ENCODE data around the gene CCDC18. TPM values are rescaled to one million over a fixed set of nuclear protein-coding genes. Genes with fewer than 3 reads are reported as not detected.
"Not testable (repeated sequence)": the region's sequence is repeated elsewhere in the genome, so short reads cannot be mapped to it uniquely, and the experiment has no call there.

CCDC18 gene
- total RNA-seq, 1 experiment from 2014 or later, result 7.1 TPM

DNA sequence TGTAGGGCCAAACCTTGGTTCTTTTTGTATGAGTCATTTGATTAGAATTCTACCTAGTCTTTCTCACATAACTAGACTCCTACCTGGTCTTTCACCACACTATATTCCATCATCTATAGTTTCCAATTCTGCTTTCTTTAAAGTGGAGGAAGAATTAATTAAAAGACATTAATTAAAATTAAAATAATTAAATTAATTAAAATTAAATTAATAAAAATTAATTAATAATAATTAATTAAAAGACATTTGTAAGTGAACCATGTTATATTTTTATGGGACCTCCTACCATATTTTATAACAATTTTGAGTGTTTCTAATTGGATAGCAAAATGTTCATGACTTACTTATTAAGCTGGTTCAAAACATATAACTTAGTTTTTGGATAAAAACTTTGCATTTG lies 77.4 kb downstream of the CCDC18 start:
- H3K27ac Mint-ChIP-seq (ENCODE audit: unreplicated experiment), result no peak overlapping the region
- no peaks in the 10 kb centered on the region for H3K9me3 Mint-ChIP-seq (ENCODE audit: unreplicated experiment)
- ChIA-PET CTCF (no interaction called here), POLR2A (no interaction called here)
- Histone ChIP-seq H3K4me1 (no peaks in the 10 kb centered on the region; the same call in 1 of the 2 replicates), H3K36me3 (ENCODE audit: control insufficient read depth, insufficient read depth, low read length) (no peaks in the 10 kb centered on the region), H3K9me3 (no peaks in the 10 kb centered on the region; the same call in 1 of the 2 replicates), H3K4me3 (ENCODE audit: low read depth, low read length) (no peak overlapping the region), H3K27me3 (replicated peaks; ENCODE audit: control insufficient read depth, insufficient read depth, low read length) (no peaks in the 10 kb centered on the region)
- intact Hi-C loops (cut with micrococcal nuclease; ENCODE audit: unreplicated experiment), result no loop called here
- H3K36me3 Mint-ChIP-seq (ENCODE audit: insufficient read depth, unreplicated experiment), result peaks cover 7% of the 10 kb centered on the region
- DNase-seq, result no peak
- no peak for TF ChIP-seq CTCF (IDR thresholded peaks at IDR 0.05; ENCODE audit: insufficient read depth in 1 of 2, low read depth in 1 of 2, low read length in 1 of 2, severe bottlenecking in 1 of 2, unreplicated experiment in 1 of 2)
- no peaks in the 10 kb centered on the region for H3K4me1 Mint-ChIP-seq (ENCODE audit: low read depth, unreplicated experiment)
- H3K27me3 Mint-ChIP-seq (ENCODE audit: insufficient read depth, unreplicated experiment), result no peaks in the 10 kb centered on the region
- BruUV-seq (replicated peaks), result no TSS peak
- H3K4me3 Mint-ChIP-seq (ENCODE audit: unreplicated experiment), result no peak overlapping the region

- H3K4me3 ChIP-seq (ENCODE audit: low read depth, low read length); BruUV-seq (replicated peaks); intact Hi-C loops (cut with micrococcal nuclease; ENCODE audit: unreplicated experiment); H3K4me1 Mint-ChIP-seq (ENCODE audit: low read depth, unreplicated experiment); CTCF ChIA-PET; H3K27me3 ChIP-seq (replicated peaks; ENCODE audit: control insufficient read depth, insufficient read depth, low read length); H3K36me3 ChIP-seq (ENCODE audit: control insufficient read depth, insufficient read depth, low read length); H3K4me1 ChIP-seq; H3K27me3 Mint-ChIP-seq (ENCODE audit: insufficient read depth, unreplicated experiment); H3K27ac Mint-ChIP-seq (ENCODE audit: unreplicated experiment); H3K9me3 ChIP-seq; H3K4me3 Mint-ChIP-seq (ENCODE audit: unreplicated experiment); POLR2A ChIA-PET; DNase-seq: not testable (repeated sequence)
- peaks cover 13% of the 10 kb centered on the region for H3K36me3 Mint-ChIP-seq (ENCODE audit: insufficient read depth, unreplicated experiment)
- H3K9me3 Mint-ChIP-seq (ENCODE audit: unreplicated experiment), result peaks cover 11% of the 10 kb centered on the region
These were observed 80.2 kb downstream of the CCDC18 start for GRCh38 chr1:93260726-93261125.

GRCh38 chr1:93262645-93263044 lies 82.1 kb downstream of the CCDC18 start:
- ChIA-PET POLR2A (no interaction called here), CTCF (no interaction called here)
- no TSS peak for BruUV-seq (replicated peaks)
- H3K4me1 Mint-ChIP-seq (ENCODE audit: low read depth, unreplicated experiment), result no peaks in the 10 kb centered on the region
- H3K9me3 ChIP-seq, result no peaks in the 10 kb centered on the region; the same call in 1 of the 2 replicates
- peaks cover 13% of the 10 kb centered on the region for H3K36me3 Mint-ChIP-seq (ENCODE audit: insufficient read depth, unreplicated experiment)
- no peak overlapping the region for H3K4me3 Mint-ChIP-seq (ENCODE audit: unreplicated experiment)
- H3K27me3 Mint-ChIP-seq (ENCODE audit: insufficient read depth, unreplicated experiment), result no peaks in the 10 kb centered on the region
- intact Hi-C loops (cut with micrococcal nuclease; ENCODE audit: unreplicated experiment), result no loop called here
- TF ChIP-seq CTCF (IDR thresholded peaks at IDR 0.05; ENCODE audit: insufficient read depth in 1 of 2, low read depth in 1 of 2, low read length in 1 of 2, severe bottlenecking in 1 of 2, unreplicated experiment in 1 of 2), result no peak
- no peaks in the 10 kb centered on the region; the same call in 1 of the 2 replicates for H3K4me1 ChIP-seq
- H3K4me3 ChIP-seq (ENCODE audit: low read depth, low read length), result no peak overlapping the region
- no peaks in the 10 kb centered on the region for H3K27me3 ChIP-seq (replicated peaks; ENCODE audit: control insufficient read depth, insufficient read depth, low read length)
- no peak overlapping the region for H3K27ac Mint-ChIP-seq (ENCODE audit: unreplicated experiment)
- H3K9me3 Mint-ChIP-seq (ENCODE audit: unreplicated experiment), result peaks cover 19% of the 10 kb centered on the region
- DNase-seq, result no peak
- no peaks in the 10 kb centered on the region for H3K36me3 ChIP-seq (ENCODE audit: control insufficient read depth, insufficient read depth, low read length)

DNA sequence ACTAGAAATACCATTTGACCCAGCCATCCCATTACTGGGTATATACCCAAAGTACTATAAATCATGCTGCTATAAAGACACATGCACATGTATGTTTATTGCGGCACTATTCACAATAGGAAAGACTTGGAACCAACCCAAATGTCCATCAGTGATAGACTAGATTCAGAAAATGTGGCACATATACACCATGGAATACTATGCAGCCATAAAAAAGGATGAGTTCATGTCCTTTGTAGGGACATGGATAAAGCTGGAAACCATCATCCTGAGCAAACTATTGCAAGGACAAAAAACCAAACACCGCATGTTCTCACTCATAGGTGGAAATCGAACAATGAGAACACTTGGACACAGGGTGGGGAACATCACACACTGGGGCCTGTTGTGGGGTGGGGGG lies 88.4 kb downstream of the CCDC18 start:
- H3K4me1 ChIP-seq; H3K36me3 Mint-ChIP-seq (ENCODE audit: insufficient read depth, unreplicated experiment); H3K36me3 ChIP-seq (ENCODE audit: control insufficient read depth, insufficient read depth, low read length); H3K4me1 Mint-ChIP-seq (ENCODE audit: low read depth, unreplicated experiment); H3K4me3 ChIP-seq (ENCODE audit: low read depth, low read length); H3K4me3 Mint-ChIP-seq (ENCODE audit: unreplicated experiment); DNase-seq; H3K27me3 Mint-ChIP-seq (ENCODE audit: insufficient read depth, unreplicated experiment); intact Hi-C loops (cut with micrococcal nuclease; ENCODE audit: unreplicated experiment); CTCF ChIA-PET; H3K9me3 Mint-ChIP-seq (ENCODE audit: unreplicated experiment); BruUV-seq (replicated peaks); POLR2A ChIA-PET; H3K27ac Mint-ChIP-seq (ENCODE audit: unreplicated experiment); H3K27me3 ChIP-seq (replicated peaks; ENCODE audit: control insufficient read depth, insufficient read depth, low read length); H3K9me3 ChIP-seq: not testable (repeated sequence)

DNA sequence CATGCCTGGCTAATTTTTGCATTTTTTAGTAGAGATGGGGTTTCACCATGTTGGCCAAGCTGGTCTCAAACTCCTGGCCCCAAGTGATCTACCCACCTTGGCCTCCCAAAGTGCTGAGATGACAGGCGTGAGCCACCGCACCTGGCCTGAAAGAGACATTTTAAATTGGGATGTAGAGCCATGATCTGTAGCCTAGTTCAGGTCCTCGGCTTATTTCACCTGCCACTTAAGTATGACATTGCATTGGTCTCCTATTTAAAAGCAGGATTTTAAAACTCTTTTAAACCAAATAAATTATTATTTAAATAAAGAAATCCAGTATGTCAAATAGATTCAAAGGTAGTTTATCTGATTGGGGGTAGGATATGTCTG lies 94.7 kb downstream of the CCDC18 start:
- POLR2A ChIA-PET, result not testable (repeated sequence)

More for the DNA sequence above, 94.7 kb downstream of the CCDC18 start:
- H3K27me3 ChIP-seq (replicated peaks; ENCODE audit: control insufficient read depth, insufficient read depth, low read length); H3K4me3 Mint-ChIP-seq (ENCODE audit: unreplicated experiment); H3K4me3 ChIP-seq (ENCODE audit: low read depth, low read length); intact Hi-C loops (cut with micrococcal nuclease; ENCODE audit: unreplicated experiment); BruUV-seq (replicated peaks); H3K27me3 Mint-ChIP-seq (ENCODE audit: insufficient read depth, unreplicated experiment); H3K9me3 Mint-ChIP-seq (ENCODE audit: unreplicated experiment); DNase-seq; H3K9me3 ChIP-seq; H3K36me3 Mint-ChIP-seq (ENCODE audit: insufficient read depth, unreplicated experiment); H3K27ac Mint-ChIP-seq (ENCODE audit: unreplicated experiment); H3K4me1 Mint-ChIP-seq (ENCODE audit: low read depth, unreplicated experiment); H3K36me3 ChIP-seq (ENCODE audit: control insufficient read depth, insufficient read depth, low read length): not testable (repeated sequence)
- peaks cover 21% of the 10 kb centered on the region for H3K4me1 ChIP-seq
- CTCF ChIA-PET, result interaction anchor here (1.5 kb wide), 1 partner anchor 195 kb away, joined by 3 read pairs; no protein-coding TSS in a partner anchor

All from Caco-2 (cell line).